Peyer's patch (tissue), 4 donors: Measurements from ENCODE around the gene FNBP1L. TPM values are rescaled to one million over a fixed set of nuclear protein-coding genes. Genes with fewer than 3 reads are reported as not detected.

Experiments used
- DNase-seq, 3 donors: peaks; one replicate each; pipeline ENCODE4 v3.0.0-alpha.2; 2017 to 2019
- H3K27ac ChIP-seq, 4 donors: fragments of 200-600 bp; sonication (generic); one replicate each; pipeline ENCODE4 v1.5.1; 2016 to 2019
- H3K27me3 ChIP-seq, 2 donors: fragments of 200-600 bp; sonication (generic); one replicate each; pipeline ENCODE4 v1.5.1; 2019
- H3K36me3 ChIP-seq, 3 donors: fragments of 200-600 bp; sonication (generic); one replicate each; pipeline ENCODE4 v1.5.1; 2016 to 2019
- H3K4me1 ChIP-seq, 4 donors: fragments of 200-600 bp; sonication (generic); one replicate each; pipeline ENCODE4 v1.5.1; 2016 to 2019
- H3K4me3 ChIP-seq, 4 donors: fragments of 200-600 bp; sonication (generic); 1 replicate in 3 of 4; 2 replicates in 1 of 4; pipeline ENCODE4 v1.5.1; 2016 to 2019; ENCODE audit warnings: mild to moderate bottlenecking in 1 of 4
- H3K9me3 ChIP-seq, 4 donors: fragments of 200-600 bp; sonication (generic); one replicate each; pipeline ENCODE4 v1.5.1; 2016 to 2019; ENCODE audit warnings: mild to moderate bottlenecking in 1 of 4
- POLR2A ChIP-seq, 2 donors: fragments of 450-650 bp; IDR thresholded peaks; one replicate each; pipeline ENCODE4 v1.5.1; 2017; ENCODE audit warnings: antibody characterized with exemption in 2 of 2, mild to moderate bottlenecking in 2 of 2, moderate library complexity in 2 of 2
- total RNA-seq, 4 donors: library from RNA; depleted of rRNA; stranded (reverse); fragments of >200 nt; gene quantifications; one replicate each; pipeline ENCODE4 v1.1.0, GENCODE V29; 2016
- TF ChIP-seq, protein P1 (sequence below), 6 experiments: fragments of 450-650 bp in 4 of 6; fragments of 200-600 bp in 2 of 6; sonication (generic) in 1 of 6; IDR thresholded peaks; one replicate each; pipeline ENCODE4 v1.5.1; 2017 to 2019; ENCODE audit warnings: antibody characterized with exemption in 6 of 6, mild to moderate bottlenecking in 3 of 6, moderate library complexity in 1 of 6

Gene FNBP1L
- total RNA-seq, 4 donors from 2014 or later, result 38.8 to 63.7 (median 55.2) TPM

DNA sequence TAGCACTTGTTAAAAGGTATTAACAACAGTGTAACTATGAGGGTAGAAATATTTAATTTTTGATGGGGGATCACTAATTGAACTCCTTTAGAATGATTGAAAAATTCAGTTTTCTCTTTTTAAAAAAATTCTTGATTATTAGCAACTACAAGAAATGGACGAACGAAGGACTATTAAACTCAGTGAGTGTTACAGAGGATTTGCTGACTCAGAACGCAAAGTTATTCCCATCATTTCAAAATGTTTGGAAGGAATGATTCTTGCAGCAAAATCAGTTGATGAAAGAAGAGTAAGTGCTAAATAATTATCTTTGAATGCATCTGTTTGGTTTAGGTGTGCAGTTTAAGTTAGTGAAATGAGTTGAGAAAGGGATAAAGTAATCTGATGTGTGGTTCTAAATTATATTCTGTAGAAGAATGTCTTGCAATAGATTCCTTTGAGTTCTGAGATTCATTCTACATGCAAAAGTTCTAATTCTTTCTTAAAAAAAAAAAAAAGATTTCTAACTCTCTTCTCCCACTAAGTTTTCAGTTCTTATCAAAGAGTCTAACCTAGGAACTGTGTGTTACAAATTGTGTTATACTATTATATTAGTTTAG lies 85.0 kb downstream of the FNBP1L start:
- no peaks in the 10 kb centered on the region for H3K9me3 ChIP-seq

DNA sequence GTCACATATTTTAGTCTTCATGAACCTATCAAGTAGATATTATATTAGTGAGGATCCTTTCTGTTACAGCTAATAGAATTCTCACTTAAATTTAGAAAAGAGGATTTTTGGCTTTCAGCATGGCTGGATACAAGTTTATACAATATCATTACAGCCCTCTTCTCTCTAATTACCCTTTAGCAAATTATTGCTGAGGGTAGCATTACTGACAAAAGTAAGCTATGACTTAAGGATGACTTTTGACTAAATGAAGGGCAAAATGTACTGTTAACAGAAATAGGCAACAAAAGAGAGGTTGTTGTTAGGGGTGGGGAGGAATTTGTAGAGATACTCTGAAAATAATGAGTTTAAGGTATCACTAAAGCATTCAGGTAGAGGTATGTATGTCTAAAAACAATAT lies 85.8 kb downstream of the FNBP1L start:
- H3K4me3 ChIP-seq, result no peak overlapping the region
- TF ChIP-seq, protein P1, sequence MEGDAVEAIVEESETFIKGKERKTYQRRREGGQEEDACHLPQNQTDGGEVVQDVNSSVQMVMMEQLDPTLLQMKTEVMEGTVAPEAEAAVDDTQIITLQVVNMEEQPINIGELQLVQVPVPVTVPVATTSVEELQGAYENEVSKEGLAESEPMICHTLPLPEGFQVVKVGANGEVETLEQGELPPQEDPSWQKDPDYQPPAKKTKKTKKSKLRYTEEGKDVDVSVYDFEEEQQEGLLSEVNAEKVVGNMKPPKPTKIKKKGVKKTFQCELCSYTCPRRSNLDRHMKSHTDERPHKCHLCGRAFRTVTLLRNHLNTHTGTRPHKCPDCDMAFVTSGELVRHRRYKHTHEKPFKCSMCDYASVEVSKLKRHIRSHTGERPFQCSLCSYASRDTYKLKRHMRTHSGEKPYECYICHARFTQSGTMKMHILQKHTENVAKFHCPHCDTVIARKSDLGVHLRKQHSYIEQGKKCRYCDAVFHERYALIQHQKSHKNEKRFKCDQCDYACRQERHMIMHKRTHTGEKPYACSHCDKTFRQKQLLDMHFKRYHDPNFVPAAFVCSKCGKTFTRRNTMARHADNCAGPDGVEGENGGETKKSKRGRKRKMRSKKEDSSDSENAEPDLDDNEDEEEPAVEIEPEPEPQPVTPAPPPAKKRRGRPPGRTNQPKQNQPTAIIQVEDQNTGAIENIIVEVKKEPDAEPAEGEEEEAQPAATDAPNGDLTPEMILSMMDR (IDR thresholded peaks at IDR 0.05), result no peak
- TF ChIP-seq POLR2A (IDR thresholded peaks at IDR 0.05), result no peak
- H3K27ac ChIP-seq, result no peak overlapping the region
- no peak for DNase-seq
- no peaks in the 10 kb centered on the region for H3K9me3 ChIP-seq
- H3K27me3 ChIP-seq, result no peaks in the 10 kb centered on the region
- H3K36me3 ChIP-seq, result peaks cover 0 to 8% (median 0%) of the 10 kb centered on the region in 3 donors
- H3K4me1 ChIP-seq, result no peaks in the 10 kb centered on the region

More for the DNA sequence above, 85.0 kb downstream of the FNBP1L start:
- Histone ChIP-seq H3K4me3 (no peak overlapping the region), H3K27me3 (no peaks in the 10 kb centered on the region), H3K4me1 (no peaks in the 10 kb centered on the region), H3K36me3 (peaks cover 0 to 8% (median 0%) of the 10 kb centered on the region in 3 donors), H3K27ac (no peak overlapping the region)
- TF ChIP-seq, protein P1 (IDR thresholded peaks at IDR 0.05), result no peak
- TF ChIP-seq POLR2A (IDR thresholded peaks at IDR 0.05), result no peak
- DNase-seq, result no peak

DNA sequence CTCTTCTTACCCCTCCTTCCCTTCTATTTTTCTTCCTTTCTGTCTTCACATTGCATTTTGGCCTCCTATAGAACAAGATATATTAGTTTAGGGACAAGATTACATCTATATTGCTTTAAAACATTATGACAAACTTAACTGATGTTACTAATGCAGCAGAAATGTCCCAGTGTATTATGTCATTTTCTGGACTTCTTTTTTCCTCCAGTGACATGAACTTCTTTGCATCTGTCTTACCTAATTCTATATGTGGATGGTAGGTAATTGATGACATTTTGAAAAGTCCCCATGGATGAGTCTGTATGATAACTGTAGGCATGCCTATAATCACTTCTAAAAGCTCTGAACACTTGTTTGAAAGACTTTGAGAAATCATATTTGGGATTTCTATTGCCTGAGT lies 89.5 kb downstream of the FNBP1L start:
- no peak for DNase-seq
- no peak overlapping the region for H3K27ac ChIP-seq
- no peaks in the 10 kb centered on the region for H3K9me3 ChIP-seq
- no peak overlapping the region for H3K4me3 ChIP-seq
- H3K27me3 ChIP-seq, result no peaks in the 10 kb centered on the region
- TF ChIP-seq POLR2A (IDR thresholded peaks at IDR 0.05), result no peak
- TF ChIP-seq, protein P1 (IDR thresholded peaks at IDR 0.05), result no peak
- no peaks in the 10 kb centered on the region for H3K4me1 ChIP-seq
- peaks cover 0 to 8% (median 0%) of the 10 kb centered on the region in 3 donors for H3K36me3 ChIP-seq

DNA sequence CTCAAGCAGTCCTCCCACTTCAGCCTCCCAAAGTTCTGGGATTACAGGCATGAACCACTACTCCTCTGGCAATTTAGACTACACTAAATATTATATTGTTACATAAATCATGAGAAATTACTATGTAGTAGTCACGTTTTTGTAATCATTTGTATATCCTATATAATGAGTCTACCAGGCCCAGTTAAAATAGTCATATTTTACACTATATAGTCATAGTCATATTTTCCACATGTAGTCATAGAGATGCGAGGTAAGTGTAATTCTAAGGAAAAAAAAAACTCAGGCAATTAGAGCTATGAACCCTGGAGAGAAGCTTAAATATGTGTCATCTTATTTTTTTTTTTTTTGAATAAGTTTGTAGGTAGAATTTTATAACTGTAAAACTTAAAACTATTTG lies 90.0 kb downstream of the FNBP1L start:
- Histone ChIP-seq H3K4me1 (no peaks in the 10 kb centered on the region), H3K4me3 (no peak overlapping the region), H3K27me3 (no peaks in the 10 kb centered on the region), H3K9me3 (no peaks in the 10 kb centered on the region), H3K27ac (no peak overlapping the region), H3K36me3 (peaks cover 0 to 8% (median 0%) of the 10 kb centered on the region in 3 donors)
- DNase-seq, result no peak
- no peak for TF ChIP-seq POLR2A (IDR thresholded peaks at IDR 0.05)
- TF ChIP-seq, protein P1 (IDR thresholded peaks at IDR 0.05), result no peak

DNA sequence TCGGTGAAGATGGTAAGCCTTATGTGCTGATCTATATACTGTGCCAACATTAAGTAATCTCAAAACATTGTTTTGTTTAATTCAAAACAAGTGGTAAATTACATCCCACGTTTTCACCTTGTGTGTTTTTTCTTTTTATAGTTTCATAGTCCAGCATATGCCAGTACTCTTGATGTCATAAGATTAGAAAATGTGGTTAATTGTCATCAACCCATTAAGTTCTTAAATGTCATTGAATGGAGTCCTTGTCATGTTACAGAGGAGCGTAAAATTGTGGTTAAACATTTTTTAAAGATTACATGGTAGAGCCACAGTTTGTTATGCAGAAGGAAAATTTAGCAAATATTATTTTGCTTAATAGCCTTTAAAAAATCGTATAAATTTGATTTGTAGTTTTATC lies 93.1 kb downstream of the FNBP1L start:
- Histone ChIP-seq H3K4me1 (no peaks in the 10 kb centered on the region), H3K4me3 (no peak overlapping the region), H3K27me3 (no peaks in the 10 kb centered on the region), H3K9me3 (no peaks in the 10 kb centered on the region), H3K27ac (no peak overlapping the region), H3K36me3 (peaks cover 0 to 5% (median 0%) of the 10 kb centered on the region in 3 donors)
- TF ChIP-seq, protein P1 (IDR thresholded peaks at IDR 0.05), result no peak
- no peak for TF ChIP-seq POLR2A (IDR thresholded peaks at IDR 0.05)
- no peak for DNase-seq
